ENCODE measurements around the gene RHBG. TPM values are rescaled to one million over a fixed set of nuclear protein-coding genes. Genes with fewer than 3 reads are reported as not detected.

Gene RHBG
- total and polyA plus RNA-seq, 10 donors, result 0.05 to 1.4 (median 0.38) TPM; not detected in 5

- no peaks in the 10 kb centered on the region for H3K9me3 ChIP-seq
- peak overlapping the region in 2 of 8 donors; percentile 26 to 54 for H3K4me3 ChIP-seq
- peaks cover 0 to 26% (median 13%) of the 10 kb centered on the region in 6 donors for H3K4me1 ChIP-seq
- H3K27ac ChIP-seq, result no peak overlapping the region
- peak in 2 of 3 donors; percentile 33 to 51 for TF ChIP-seq POLR2AphosphoS5 (IDR thresholded peaks at IDR 0.05)
- TF ChIP-seq, protein P1, sequence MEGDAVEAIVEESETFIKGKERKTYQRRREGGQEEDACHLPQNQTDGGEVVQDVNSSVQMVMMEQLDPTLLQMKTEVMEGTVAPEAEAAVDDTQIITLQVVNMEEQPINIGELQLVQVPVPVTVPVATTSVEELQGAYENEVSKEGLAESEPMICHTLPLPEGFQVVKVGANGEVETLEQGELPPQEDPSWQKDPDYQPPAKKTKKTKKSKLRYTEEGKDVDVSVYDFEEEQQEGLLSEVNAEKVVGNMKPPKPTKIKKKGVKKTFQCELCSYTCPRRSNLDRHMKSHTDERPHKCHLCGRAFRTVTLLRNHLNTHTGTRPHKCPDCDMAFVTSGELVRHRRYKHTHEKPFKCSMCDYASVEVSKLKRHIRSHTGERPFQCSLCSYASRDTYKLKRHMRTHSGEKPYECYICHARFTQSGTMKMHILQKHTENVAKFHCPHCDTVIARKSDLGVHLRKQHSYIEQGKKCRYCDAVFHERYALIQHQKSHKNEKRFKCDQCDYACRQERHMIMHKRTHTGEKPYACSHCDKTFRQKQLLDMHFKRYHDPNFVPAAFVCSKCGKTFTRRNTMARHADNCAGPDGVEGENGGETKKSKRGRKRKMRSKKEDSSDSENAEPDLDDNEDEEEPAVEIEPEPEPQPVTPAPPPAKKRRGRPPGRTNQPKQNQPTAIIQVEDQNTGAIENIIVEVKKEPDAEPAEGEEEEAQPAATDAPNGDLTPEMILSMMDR (IDR thresholded peaks at IDR 0.05 in 8 of 11, conservative IDR thresholded peaks at IDR 0.05 in 3 of 11), result no peak
- WGBS, 5 donors, result 15 to 41% (median 20%) methylated on average over 8 to 15 of the region's 15 CpGs
- peaks cover 0 to 75% (median 24%) of the 10 kb centered on the region in 7 donors for H3K27me3 ChIP-seq (replicated peaks in 1 of 7)
- no peak for DNase-seq
- intact Hi-C loops (cut with DNase I; ENCODE audit: low total_unique reads), result loop anchor here (5.0 kb wide), 1 partner anchor 224 kb away; no protein-coding TSS in a partner anchor
- H3K36me3 ChIP-seq, result no peaks in the 10 kb centered on the region
These were observed 18.8 kb downstream of the RHBG start for GRCh38 chr1:156387870-156388173.

DNA sequence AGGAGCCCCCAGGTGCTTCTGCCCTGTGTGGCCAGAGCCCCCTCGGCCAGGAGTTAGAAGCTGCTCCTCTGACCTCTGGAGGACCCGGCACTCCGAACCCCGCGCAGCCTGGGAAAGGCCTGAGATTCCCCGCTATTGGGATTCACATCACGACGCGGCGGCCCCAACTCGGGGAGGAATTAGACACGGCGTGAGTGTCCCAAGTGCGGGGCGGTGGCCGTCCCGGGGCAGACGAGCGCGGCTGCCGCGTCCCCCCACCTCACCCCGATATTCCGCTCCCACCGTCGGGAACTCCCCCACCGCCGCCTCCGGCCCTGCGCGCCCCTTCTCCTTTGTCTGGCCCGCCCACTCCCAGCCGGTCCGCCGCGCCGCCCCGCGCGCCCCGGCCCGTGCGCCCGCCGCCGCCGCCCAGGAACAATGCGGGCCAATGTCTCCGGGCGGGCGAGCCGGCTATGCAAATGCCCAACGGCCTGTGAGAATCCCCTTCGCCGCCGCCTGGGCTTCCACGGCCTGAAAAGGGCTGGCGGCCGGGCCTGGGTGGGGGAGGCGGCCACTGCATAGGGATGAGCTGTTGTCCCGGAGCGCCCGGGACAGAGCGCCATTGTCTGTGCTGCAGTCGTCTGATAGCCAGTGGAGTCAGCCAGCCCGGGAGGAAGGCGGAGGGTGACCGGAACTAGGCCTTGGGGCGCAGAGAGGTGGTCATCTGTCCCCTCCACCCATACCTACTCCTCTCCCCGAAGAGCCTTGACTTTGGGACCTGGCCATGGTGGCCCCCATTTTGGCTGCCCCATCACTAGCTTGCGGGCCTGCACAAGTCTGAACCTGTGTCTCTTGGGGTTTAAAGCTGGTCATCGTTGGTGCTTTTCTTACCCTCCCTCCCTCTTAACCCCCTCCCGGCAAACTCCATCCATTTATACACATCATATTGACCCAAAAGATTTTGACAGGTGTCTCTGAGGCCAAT is 19.4 kb downstream of the RHBG start:
- Histone ChIP-seq H3K36me3 (no peaks in the 10 kb centered on the region), H3K4me1 (peaks cover 0 to 23% (median 13%) of the 10 kb centered on the region in 6 donors), H3K27ac (no peak overlapping the region), H3K4me3 (peak overlapping the region in 2 of 8 donors; percentile 26 to 54), H3K9me3 (no peaks in the 10 kb centered on the region), H3K27me3 (replicated peaks in 1 of 7) (peaks cover 0 to 76% (median 24%) of the 10 kb centered on the region in 7 donors)
- 13 to 25% (median 20%) methylated on average over 33 to 73 of the region's 73 CpGs for WGBS, 5 donors
- intact Hi-C loops (cut with DNase I; ENCODE audit: low total_unique reads), result loop anchor here (5.0 kb wide), 1 partner anchor 224 kb away; no protein-coding TSS in a partner anchor
- no peak for DNase-seq
- TF ChIP-seq POLR2A (IDR thresholded peaks at IDR 0.05) (no peak), POLR2AphosphoS5 (IDR thresholded peaks at IDR 0.05) (no peak)
- TF ChIP-seq, protein P1 (IDR thresholded peaks at IDR 0.05 in 8 of 11, conservative IDR thresholded peaks at IDR 0.05 in 3 of 11), result no peak

DNA sequence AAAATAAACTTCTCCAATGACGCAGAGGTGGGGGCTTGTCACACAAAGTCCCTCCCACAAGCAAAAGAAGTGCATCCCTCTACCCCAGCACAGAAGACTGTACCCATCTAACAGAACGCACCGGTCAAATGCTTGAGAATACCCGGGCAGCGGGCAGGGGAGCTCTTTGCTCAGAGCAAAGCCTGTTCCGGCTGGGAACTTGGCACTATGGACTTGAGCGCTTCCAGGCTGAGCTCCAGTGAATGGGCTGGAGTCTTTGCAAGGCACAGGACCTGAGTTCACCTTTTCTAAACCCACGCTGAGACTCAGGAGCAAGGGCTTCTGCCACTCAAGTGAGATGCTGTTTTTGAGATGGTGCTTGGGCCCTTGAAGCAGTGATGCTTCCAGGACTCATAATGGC is 20.3 kb downstream of the RHBG start:
- TF ChIP-seq POLR2A (IDR thresholded peaks at IDR 0.05) (no peak), POLR2AphosphoS5 (IDR thresholded peaks at IDR 0.05) (no peak)
- TF ChIP-seq, protein P1 (IDR thresholded peaks at IDR 0.05 in 8 of 11, conservative IDR thresholded peaks at IDR 0.05 in 3 of 11), result no peak
- no peak overlapping the region for H3K4me3 ChIP-seq
- peaks cover 0 to 23% (median 13%) of the 10 kb centered on the region in 6 donors for H3K4me1 ChIP-seq
- no peaks in the 10 kb centered on the region for H3K36me3 ChIP-seq
- DNase-seq, result no peak
- H3K27ac ChIP-seq, result no peak overlapping the region
- WGBS, 5 donors, result 91 to 97% (median 97%) methylated on average over 7 to 8 of the region's 8 CpGs
- intact Hi-C loops (cut with DNase I; ENCODE audit: low total_unique reads), result loop anchor here (5.0 kb wide), 1 partner anchor 223 kb away; no protein-coding TSS in a partner anchor
- H3K27me3 ChIP-seq (replicated peaks in 1 of 7), result peaks cover 0 to 76% (median 24%) of the 10 kb centered on the region in 7 donors
- H3K9me3 ChIP-seq, result no peaks in the 10 kb centered on the region
